Measurements from ENCODE around the gene NCKAP5.

DNA sequence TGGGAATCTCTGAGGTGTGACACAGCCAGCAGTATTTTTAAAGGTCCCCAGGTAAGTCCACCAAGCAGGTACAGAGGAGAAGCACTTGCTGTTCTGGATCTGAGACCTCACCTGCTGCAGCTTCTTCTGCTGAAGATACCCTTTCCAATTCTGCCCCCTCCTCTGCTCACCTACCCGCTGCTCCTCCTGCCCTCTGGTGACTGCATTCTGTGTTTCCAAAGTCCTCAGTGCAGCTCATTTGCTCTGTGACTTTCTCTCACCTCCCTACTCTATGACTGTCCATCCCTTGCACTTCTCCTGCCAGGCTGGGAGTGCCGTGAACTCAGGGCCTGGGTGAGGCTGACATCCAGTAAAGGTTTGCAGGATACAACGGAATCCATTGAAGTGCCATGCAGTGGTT, 693.1 kb downstream of the NCKAP5 start:
- no peak for TF ChIP-seq ZNF274 (IDR thresholded peaks at IDR 0.05; ENCODE audit: low read depth, low read length)
- TF ChIP-seq YY1 (IDR thresholded peaks at IDR 0.05; ENCODE audit: insufficient read depth, insufficient read length) = no peak

Data from NT2/D1 (cell line).